Amniotic epithelial cell (primary cell): Measurements from ENCODE around the gene CDH15.
"Not testable (repeated sequence)": the region's sequence is repeated elsewhere in the genome, so short reads cannot be mapped to it uniquely, and the experiment has no call there.

Experiments used
- DNase-seq: peaks from one replicate; pipeline ENCODE4 v3.0.0-alpha.2; 2010; ENCODE audit warnings: low read depth

Gene CDH15

DNA sequence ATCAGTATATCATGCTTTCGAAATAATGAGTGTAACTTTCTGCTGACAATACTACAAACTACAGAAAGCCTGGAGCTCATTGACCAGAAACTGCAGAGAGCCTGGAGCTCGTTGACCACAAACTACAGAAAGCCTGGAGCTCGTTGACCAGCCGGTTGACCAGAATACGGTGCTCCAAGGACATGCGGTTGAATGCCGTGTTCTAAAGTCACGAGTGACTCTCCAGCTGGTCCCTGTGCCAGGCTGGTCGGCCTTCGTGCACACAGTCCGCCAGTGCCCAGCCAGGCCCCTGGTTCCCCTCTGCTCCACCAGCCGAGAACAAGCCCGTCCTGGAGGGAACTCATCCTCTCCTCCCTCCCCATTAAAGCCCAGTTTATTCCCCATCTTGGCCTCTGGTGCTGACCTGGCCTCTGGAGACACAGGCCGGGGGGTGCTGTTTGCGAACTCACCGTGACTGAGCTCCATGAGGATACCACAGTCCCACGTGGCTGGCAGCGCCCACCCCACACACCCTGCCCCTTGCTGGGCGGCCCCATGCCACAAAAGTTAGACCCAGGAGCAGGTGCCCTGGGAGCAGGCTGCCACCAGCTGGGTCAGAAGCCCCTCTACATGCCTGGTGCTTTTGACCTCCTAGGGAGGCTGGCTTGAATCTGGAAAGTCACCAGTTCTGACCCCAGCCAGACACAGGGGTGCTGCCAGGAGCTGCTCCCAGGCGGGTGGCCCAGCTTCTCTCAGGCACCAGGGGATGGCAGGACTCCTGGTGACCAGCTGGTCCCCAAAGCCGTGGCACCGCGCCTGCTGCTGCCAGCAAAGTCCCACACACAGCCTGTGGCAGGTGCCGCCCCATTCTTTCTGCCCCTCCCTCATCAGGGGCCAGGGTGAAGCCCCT is 15.5 kb upstream of the CDH15 start:
- DNase-seq: peak; percentile 29

DNA sequence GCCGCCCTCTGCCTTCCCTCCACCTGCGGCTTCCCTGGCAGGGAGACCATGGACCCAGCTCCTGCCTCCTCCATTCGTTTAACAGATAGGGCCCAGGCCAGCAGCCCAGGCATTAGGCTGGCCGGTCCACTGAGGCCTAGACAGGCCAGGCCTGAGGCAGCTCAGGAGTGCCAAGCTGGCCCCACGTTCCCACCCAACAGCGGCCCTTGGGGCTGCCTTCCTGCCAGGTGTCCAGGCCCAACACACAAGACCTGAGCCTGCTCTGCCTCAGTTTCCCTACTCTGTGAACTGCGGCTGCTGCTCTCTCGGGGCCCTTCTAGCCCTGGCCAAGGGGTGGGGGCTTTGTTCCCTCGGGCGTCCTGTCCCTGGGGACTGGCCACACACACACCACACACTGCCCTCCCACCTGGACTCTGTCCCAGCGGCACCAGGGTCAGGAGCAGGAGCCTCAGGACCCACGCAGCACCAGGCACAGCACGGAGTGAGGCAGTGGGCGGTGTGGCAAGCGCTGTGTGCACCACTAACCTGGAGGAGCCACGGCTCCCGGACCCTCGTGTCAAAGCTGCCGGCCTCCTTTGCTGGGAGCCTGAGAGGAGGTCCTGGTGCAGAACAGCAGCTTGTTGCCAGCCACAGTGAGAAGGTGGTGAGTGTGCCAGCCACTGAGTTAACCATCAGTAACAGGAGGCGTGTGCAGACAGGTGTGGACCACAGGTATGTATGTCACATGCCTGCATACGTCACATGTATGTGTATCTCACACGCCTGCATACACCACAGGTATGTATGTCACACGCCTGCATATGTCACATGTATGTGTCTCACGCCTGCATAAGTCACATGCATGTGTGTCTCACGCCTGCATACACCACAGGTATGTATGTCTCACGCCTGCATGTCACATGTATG is 14.6 kb upstream of the CDH15 start:
- no peak for DNase-seq

DNA sequence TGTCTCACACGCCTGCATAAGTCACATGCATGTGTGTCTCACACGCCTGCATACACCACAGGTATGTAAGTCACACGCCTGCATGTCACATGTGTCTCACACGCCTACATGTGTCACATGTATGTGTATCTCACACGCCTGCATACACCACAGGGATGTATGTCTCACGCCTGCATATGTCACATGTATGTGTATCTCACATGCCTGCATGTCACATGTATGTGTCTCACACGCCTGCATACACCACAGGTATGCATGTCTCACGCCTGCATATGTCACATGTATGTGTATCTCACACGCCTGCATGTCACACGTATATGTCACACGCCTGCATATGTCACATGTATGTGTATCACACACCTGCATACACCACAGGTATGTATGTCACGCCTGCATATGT is 13.8 kb upstream of the CDH15 start:
- no peak for DNase-seq

DNA sequence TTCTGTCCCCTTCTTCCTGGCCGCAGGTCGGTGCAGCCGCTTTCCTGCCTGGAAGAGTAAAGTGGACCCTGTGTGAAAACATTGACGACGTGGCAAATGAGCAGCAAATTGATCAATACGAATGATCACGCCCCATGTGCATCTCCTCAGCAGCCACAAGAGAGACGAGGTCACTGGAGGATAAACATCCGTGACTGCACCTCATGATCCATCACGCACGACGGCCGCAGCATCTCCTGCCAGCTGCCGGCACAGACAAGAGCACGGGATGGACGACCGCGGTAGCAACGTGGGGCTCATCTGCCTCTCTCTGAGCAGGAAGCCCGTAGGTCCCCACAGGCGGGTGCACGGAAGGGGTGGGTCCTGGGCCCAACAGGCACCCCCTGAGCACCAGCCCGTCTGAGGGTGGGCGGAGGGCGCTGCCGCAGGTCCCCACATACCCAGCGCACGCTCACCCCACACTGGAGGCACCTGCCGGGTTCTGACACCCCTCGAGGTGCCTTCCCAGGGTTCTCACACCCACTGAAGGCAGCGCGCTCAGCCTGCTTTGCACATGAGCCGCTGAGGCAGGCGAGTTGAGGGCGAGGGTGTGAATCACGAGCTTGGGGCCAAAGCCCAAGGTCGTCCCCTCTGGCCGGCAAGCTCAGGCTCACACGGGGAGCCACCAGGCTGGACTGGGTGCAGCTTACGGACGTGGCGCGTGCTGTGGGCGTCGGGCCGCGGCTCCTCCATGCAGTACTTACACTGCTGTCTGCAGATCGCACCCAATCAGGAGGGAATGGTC is 12.3 kb upstream of the CDH15 start:
- no peak for DNase-seq

DNA sequence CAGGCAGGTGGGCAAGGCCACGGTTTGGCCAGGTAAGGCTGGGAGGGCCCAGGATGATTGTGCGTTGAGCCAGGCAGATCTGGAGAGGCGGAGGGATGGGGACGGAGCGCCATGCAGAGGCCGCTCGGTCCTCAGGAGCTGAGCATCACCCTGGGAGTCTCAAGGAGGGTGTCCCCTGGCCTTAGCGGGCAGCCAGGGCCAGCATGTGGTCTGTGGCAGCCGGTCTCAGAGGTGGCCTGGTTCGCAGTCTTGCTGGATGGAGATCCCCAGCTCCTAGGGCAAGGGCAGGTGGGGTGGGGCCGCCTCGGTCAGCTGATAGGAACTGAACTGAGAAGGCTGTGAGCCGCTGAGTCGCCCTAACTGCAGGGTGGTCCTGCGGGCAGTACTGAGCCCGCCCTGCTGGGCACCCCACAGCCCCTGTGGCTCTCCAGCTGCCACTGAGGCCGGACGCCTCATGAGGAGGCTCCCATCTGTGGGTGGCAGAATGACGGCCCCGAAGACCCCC is 11.6 kb upstream of the CDH15 start:
- DNase-seq: no peak

DNA sequence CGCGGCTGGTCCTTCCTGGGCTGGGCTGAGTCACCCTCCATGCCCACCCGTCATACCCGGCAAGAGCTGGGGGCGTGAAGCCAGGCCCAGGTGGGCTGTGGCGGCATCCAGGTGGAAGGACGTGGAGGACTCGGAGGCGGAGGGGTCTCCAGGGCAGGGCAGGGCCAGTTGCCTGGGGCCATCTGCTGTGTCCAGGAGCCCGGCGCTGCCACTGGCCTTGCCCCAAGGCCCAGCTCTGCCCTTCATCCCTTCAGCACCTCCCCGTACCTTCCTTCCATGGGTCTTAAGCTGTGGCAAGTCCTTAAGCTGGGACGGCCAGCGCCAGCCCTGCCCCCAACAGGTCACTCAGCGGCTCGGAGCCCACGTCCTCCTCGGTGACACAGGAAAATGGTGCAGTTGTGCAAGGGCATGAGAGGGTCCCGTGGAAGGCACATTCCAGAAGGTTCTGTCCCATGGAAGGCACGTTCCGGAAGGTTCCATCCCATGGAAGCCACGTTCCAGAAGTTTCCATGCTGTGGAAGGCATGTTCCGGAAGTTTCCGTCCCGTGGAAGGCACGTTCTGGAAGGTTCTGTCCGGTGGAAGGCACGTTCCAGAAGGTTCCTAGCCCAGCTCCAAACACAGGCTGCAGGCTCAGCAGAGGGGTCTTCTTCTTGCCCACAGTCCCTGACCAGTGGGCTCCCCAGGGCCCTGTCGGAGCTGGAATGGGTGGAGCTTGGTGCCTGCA is 10.4 kb upstream of the CDH15 start:
- no peak for DNase-seq

DNA sequence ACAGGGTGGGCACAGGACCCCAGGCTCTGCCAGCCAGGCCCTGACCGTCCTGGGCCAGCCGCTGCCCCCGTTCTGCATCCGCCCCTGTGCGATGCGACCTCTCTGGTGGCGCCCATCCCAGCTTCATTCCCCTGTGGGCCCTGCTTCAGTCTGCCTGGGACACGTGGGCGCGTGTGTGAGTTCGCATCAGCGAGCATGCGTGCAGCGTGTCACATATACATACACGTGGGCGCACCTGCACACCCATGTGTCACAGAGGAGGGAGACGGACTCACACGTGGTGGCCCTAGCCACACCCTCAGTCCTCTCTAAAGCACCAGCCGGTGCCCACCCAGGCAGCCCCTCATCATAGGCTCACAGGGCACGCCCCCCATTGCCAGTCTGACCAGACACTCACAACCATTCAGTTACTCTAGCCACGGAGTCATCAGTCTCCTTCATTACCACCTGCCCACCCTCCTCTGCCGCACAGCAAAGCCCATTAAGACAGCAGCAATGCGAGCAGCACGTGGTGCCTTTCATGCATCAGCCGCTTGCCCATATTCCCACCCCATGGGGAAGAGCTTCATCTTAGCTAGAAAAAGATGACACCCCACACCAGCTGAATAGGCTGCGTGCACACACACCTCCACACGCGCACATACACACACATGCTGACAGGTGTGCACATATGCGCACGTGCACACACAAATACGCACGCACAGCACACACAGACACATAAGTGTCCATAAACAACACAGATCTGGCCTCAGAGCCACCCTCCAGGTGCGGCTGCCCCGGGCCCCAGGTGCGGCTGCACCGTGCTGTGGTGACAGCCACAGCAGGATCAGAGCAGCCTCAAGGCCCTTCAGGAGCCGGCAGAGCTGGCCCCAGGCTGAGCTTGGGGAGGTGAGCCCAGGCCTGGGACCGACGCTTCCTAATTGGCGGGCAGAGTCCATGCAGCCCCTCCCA is 9.5 kb upstream of the CDH15 start:
- no peak for DNase-seq

DNA sequence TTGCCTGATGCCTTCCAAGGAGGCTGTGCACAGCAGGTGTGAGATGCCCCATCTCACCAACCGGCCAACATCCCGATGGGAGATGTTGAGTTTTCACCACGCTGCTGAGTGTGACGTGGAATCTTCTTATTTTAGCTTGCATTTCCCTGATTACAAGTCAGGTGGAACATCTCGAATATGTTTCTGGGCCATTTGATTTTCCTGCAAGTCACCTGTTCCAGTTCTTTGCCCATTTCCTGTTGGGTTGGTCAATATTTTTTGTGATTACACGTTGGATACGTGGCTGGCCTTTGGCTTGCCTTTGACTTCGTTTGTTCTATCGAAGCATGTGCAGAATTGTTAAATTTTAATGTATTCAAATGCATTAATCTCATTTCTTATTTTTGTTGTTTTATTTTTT is 8.3 kb upstream of the CDH15 start:
- no peak for DNase-seq

DNA sequence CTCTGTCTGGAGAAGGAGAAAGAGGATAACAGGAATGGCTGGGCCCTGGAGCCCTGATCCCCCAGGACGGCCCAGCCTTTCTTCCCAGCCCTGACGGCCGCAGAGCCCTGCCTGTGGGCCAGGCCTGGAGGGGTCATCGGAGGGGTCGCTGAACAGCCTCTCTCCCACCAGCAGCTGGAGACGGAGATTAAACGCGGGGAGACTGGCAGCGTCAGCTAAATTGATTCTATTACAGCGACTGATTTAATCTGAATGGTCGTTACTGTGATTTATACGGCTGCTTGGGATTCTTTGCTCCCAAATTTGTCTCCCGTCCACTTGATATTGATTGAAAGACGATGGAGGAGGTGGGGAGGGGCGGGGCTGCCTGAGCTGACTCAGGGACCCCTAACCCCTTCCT is 7.1 kb upstream of the CDH15 start:
- no peak for DNase-seq

DNA sequence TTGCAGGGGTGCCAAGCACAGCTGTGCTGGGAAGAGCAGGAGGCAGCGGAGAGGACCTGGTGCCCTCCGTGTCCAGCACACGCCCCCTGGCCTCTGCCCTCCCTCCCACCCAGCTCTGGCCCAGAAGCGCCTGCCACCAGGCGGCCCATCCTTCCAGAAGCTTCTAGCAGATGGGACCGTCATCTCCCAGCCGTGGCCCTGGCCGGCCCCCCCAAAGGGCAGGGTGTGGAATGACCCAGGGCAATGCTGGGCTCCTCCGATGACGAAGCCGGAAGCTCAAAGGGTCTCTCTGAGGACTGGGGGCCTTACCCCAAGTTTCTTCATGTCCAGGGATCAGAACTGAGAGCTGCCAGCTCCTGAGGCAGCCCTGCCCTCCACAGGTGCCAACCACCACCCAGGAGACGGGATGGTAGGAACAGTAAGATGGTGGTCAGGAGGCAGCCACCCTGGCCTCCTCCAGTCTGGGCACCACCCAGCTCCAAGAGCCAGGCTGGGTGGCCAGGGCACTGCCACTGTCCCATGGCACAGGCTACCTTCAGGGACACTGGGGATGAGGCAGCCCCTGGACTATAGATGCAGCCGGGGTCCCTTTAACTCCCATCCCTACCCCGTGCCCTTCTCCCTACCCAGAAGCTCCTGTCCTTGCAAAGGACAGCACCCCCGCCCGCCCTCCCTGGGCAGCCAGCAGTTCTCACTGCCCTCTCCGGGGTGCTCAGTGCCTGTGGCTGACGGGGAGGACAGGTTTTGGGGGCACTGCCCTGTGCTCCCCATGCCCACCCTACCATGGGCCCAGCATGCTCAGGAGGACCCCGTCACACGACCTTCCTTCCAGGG is 6.5 kb upstream of the CDH15 start:
- DNase-seq: no peak

DNA sequence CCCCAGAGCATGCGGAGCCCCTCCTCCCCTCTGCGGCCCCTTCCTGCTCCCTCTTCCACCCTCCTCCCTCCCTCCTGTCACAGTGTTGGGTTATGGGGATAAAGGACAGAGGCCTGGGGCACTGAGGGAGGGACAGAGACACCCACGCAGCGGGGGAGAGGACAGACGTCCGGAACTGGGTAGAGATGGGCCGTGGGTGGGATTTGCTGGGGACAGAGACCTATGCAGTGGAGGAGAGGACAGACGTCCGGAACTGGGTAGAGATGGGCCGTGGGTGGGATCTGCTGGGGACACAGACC is 5.9 kb upstream of the CDH15 start:
- DNase-seq: not testable (repeated sequence)

DNA sequence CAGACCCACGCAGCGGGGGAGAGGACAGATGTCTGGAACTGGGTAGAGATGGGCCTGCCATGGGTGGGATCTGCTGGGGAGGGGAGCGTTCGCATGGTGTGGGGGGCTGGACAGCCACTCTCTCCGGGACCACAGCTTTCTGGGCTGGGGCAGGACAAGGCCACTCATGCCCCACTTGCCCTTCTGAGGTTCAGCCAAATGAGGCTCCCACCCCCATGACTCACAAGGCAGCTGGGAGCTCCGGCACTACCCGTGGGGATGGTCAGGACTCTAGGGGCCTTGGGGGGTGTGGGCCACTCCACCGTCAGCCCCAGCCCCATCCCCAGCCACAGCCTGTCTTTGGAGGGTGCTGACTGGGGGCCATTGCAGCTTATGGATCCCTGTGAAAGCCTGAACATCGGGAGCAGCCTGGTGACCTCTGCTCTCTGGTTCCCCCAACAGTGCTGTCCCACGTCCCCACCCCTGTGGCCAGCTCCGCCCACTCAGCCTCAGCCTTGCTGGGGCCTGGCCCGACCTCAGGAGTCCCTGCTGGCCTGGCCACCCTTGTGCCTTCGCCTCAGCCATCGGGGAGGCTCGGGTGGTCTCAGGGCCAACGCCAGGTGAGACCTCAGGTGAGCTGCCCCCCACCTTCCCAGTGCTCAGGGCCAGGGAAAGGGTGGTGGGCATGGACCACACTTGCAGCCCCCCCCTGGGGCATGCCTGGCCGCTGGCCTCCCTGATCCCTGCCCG is 4.7 kb upstream of the CDH15 start:
- DNase-seq: no peak

DNA sequence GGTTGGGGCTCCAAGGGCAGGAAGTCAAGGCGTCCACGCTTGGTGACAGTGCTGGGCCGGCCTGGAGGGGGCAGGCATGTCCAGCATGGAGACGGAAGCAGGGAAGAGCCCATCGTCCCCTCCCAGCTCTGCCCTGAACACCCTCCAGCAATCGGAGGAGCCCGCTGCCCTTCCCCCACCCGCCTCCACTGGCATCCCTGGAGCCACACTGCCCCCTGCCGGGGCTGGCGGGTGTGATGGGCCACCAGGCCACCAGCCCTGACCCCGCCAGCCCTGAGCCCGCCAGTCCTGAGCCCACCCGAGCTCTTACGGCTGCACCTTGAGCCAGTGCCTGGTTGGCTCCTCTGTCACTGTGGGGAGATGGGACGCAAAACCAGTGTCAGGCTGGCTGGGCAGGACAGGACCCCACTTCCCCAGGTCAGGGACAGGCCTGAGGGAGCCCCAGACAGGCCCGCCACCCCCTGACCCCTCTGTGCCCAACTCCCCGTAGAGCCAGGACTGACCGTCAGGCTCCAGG is 4.1 kb upstream of the CDH15 start:
- DNase-seq: peak; percentile 50

DNA sequence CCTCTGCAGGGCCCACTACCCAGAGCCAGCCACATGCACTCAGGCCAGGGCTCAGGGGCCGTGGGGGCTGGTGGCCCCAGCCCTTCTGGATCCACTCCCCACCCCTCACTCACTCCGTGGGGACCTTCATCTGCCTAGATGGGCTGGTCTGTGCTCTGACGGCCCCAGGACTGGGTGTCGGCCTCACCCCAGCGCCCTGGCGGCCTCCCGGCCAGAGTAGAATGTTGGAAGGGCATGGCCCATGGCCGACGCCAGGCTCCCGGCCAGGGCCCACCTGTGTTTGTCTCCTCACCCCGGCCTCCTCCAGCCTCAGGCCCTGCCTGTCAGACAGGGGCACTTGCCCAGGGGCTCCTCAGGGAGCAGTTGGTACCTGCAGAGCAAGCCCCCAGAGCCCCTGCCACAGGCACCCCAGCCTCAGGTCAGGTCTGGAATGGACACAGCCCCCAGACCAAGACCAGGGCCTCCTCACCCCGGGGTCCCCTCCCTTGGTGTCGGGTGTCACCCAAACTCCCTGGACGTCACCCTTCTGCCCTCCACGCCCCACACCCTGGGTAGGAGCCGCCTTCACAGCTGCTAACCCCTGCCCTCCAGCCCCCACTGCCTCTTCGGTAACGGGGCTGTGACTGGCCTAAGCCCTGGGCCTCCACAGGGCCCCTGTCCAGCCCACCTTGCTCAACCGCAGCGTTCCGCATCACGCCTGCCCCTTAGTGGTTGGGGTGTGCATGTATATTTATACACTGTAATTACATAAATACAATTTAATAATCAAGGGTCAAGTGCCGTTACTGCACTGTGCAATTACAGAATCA is 3.0 kb upstream of the CDH15 start:
- DNase-seq: no peak

DNA sequence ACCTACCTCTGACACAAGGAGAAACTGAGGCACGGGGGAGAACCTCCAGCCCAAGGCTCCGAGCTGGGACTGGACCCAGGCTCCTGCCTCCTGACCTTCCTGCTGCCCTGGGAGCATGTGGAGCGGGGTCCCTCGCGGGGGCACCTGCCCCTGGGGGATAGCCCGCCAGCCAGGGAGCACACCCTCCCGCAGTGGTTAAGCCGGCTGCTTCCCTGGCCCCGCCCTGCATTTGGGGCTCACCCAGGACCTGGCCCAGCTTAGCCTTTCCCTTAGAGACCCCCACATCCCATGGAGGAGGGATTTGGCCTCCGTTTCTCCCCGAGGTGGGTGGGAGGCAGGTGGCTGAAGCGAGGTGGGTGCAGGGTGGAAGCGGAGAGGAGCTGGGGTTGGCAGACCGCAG is 1.8 kb upstream of the CDH15 start:
- no peak for DNase-seq

DNA sequence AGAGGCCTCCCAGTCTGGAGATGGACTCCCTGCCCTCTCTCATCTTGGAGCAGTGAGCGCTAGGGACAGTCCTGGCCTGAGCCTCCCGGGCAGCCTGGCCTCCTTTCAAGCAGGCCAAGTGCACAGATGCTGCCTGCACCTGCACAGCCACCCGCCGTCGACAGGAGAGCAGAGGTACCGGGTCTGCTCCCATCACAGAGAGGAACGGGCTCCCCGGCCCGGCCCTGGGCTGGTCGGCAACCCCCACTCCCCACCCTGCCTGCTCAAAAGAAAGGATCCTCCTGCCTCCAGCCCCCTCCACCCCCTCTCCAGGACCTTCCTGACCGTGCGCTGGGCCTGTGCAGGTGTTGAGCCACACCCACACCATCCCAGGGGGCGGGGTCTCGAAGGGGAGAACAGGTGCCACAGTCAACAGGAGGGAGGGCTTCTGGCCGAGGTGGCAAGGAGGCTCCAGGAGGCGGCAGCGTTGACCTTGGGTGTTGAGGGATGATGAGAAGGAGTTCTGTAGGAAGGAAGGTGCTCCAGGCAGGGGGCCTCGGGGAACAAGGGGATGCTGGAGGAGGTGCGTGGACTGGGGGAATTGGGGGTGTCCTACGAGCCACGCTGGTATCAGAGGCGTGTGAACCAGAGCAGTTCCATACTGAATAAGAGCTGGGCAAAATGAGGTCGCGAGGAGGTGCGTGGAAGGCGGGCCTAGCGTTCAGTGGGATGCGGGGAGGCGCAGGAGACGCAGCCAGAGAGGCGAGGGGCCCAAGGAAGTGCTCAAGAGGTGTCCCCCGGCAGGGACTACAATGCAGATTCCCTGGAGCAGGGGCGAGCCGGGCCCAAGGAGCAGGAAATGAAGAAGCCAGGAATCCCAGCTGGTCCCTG is 967 bp upstream of the CDH15 start:
- DNase-seq: no peak

DNA sequence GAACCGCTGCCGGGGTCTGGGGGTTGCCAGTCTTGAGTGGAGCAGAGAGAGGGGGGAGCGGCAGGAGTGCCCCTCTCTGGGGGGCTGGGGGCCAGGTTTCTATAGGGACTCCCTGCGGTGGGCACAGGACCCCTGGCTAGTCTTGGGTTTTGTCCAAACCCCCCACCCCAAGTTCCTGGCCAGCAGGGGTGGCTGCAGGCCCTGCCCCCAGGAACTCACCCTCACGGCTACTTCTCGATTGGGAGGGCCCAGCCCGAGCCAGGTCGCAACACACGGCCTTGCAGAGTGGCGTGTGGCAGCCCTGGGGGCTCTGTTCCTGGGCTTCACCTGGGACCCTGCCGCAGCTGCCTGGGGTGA is 601 bp downstream of the CDH15 start:
- DNase-seq: no peak
